Measurements from ENCODE around the gene CD200.

DNA sequence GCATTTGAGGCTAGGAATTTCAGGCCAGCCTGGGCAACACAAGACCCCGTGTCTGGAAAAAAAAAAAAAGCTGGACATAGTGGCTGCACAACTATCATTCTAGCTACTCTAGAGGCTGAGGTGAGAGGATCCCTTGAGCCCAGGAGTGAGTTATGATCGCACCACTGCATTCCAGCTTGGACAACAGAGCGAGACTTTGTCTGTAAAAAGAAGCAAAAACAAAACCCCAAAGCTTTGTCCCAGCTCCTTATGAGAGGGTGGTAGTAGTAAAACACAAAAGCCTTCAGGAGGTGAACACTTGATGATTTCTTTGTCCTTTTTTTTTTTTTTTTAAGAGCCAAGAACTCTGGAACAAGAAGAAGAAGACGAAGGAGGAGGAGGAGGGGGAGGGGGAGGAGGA, 1.1 kb upstream of the CD200 start:
- TF ChIP-seq GATA2 (IDR thresholded peaks at IDR 0.05; ENCODE audit: low read depth, low read length), result no peak
- no peak for TF ChIP-seq GATA3 (IDR thresholded peaks at IDR 0.05; ENCODE audit: low read depth, low read length)
